Activated effector memory CD4-positive, alpha-beta T cell treated with anti-CD3 and anti-CD28 coated beads, Interleukin-2, amount 50 U/mL, for 16 hours (primary cell): ENCODE results near the gene RNF11.
A peak's percentile ranks its signal among the peaks of the same experiment; 100 is the strongest.
"Not testable (repeated sequence)": the region's sequence is repeated elsewhere in the genome, so short reads cannot be mapped to it uniquely, and the experiment has no call there.

Experiments used
- DNase-seq: peaks from one replicate; pipeline ENCODE4 v3.0.0-alpha.2; 2020

The RNF11 gene

GRCh38 chr1:51235673-51236530 lies at the start of gene RNF11:
TSS of gene RNF11 (plus strand) at chr1:51236273. CDS start at chr1:51236757, 484 bp downstream.
- peak; percentile 97 for DNase-seq

- no peak for DNase-seq
These were observed 47.8 kb upstream of the RNF11 start for GRCh38 chr1:51188230-51188629.

DNA sequence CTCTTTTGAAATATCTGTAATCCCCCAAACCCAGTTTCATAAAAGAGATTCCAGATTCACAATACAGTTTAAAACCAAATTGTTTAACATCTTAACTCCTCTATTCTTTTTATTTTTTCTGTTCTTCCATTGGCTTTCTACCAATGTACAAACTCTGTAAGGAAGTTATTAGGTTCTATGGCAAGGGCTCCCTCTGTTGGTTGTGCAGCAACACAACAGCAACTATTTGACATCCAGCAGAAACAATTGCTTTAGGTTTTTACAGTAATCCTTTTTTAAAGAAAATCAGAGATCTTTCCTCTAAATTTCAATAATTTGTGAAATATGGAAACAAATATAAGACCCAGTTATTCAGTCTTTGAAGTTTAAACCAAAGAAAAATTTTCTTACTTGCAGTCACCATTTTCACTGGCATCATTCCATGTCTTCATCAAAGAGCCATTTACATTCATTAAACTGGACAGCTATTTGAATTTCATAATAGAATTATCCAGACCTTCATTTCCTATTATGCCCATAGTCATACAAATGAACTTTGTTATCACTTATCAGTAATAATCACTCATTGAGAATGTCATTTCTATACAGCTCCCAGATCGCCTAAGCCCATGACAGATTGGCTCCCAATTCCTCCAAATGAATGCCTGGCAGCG lies 46.5 kb upstream of the RNF11 start:
- DNase-seq, result peak; percentile 64

DNA sequence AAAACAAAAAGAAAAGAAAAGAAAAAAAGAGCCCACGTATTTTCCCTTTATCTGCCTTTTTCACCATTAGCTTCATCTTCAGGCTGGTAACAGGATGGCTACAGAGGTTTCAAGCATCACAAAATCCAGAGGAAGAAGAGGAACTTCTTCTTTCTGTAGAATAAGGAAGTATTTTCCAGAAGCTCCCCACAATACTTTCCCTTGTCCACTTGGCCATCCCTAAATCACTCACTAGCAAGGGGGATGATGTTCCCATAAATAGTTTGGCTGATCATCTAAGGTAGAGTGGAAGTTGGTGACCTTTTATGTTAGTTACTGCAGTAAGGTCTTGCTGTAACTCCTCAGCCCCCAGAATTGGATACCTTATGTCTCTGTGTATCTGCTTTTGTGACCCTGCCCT lies 45.1 kb upstream of the RNF11 start:
- no peak for DNase-seq

DNA sequence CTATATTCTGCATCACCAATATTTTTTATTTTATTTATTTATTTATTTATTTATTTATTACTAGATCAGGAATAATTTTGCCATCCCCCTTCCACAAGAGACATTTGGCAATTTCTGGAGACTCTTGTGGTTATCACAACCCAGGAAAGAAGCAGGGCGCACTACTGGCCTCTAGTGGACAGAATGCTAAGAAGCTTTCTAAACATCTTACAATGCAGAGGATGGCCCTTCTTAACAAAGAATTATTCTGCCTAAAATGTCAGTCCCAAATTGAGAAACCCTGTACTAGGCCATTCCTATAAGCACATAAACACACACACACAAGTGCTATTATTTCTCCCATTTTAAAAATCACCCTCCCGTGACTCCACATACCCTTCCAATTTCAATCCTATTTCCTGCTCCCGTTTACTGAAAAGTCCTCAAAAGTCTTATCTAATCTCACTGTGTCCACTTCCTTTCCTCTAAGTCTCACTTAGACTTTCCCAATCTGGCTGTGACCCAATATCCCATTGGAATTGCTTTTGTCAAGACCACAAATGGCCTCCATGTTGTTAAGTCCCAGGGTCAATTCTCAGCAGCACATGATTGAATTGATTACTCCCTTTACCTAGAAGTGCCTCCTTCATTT lies 43.7 kb upstream of the RNF11 start:
- DNase-seq, result peak; percentile 77

DNA sequence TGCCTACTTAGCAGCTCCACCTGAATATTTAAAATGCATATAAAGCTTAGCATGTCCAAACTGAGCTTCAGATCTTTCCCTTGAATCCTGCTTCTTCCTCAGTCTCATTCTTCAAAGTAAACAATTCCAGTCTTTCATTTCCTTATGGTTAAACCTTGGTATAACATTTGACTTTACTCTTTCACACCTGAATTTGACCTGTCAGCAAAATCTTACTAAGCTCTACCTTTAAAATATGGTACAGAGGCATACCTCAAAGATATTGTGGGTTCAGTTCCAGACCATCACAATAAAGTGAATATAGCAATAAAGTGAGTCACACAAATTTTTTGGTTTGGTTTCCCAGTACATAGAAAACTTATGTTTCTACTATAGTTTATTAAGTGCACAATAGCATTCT lies 42.5 kb upstream of the RNF11 start:
- no peak for DNase-seq

DNA sequence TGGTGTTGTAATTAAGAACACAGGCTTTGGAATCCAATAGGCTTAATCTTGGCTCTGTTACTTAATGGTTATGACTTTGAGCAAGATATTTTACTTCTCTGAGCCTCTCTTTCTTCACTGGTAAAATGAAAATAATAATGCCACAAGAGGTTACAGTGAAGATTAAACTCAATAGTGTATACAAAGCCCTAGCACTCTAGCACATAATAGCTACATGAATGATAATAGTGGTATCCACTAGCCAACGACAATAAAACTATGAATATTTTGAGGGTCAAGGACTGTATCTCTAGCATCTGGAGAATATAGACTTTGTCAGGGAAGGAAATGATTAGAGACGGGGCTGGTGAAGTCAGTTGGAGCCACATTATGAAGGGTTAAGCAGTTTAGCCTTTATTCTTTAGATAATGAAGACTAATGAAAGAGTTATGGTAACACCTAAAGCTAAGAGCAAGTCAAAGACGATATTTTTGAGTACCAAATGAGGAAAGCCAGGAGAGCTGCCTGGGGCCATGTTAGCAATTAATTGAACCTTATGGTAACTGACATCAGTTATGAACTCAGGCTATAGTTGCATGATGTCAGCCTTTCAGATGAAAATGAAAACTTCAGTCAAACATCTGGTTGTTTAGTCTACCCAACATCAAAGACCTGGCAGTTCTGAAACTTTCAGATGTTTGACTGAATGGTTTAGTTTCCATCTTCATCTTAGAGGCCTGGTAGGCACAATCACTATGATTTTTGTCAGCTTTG lies 32.8 kb upstream of the RNF11 start:
- no peak for DNase-seq

- DNase-seq, result no peak
These were observed 32.2 kb upstream of the RNF11 start for GRCh38 chr1:51203874-51204245.

DNA sequence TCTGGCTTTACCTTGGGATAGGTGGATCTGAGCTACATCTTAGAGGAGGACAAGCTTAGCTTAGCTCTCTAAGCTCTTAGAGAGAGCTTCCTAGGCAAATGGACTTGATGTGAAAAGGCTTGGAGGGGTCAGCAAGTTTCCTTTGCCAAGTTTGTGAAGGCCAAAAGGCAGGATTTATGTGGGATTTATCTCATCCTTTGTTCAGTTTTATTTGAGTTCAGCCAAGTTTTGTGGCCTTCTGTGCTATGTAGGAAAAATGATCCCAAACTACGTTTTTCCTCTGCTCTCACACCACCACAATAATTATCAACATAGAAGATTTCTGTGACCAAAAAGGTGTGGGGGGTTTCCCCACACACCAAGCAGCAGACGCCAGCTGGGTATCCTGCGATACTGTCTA lies 26.0 kb upstream of the RNF11 start:
- no peak for DNase-seq

DNA sequence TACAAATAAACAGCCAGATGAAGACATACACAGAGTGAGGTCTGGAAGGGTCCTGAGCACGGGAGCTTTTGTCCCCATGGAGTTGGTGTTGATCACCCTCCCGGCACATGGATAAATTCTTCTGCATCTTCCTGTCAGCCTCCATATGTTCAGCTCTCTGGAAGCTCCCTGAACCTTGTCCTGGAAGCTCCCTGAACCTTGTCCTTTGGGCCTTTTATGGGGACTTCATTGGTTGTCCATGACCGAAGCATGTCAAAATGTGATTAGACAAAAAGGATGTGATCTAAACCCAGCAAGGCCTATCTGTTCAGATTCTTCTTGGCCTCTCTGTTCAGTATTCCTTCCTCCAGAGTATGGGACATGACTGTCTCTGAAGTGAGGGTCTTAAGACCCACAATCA lies 25.4 kb upstream of the RNF11 start:
- no peak for DNase-seq

- no peak for DNase-seq
These were observed 21.4 kb upstream of the RNF11 start for GRCh38 chr1:51214615-51215131.

DNA sequence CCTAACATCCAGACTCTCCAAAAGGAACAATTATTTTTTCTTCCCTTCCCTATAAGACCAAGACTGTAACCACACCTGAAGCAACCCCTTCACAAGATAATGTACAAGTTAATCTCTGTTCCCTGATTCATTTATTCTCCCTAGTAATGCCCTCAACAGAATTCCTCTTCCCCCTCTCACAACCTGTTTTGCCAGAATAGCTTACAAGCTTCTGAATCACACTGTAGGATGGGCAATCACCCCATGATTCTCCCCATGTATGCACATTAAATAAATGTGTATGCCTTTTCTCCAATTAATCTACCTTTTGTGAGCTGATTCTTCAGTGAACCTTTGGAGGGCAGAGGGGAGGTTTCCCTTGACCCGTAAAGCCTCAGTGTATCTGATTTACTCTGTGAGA lies 20.9 kb upstream of the RNF11 start:
- DNase-seq, result no peak

- no peak for DNase-seq
These were observed 19.4 kb upstream of the RNF11 start for GRCh38 chr1:51216631-51217030.

DNA sequence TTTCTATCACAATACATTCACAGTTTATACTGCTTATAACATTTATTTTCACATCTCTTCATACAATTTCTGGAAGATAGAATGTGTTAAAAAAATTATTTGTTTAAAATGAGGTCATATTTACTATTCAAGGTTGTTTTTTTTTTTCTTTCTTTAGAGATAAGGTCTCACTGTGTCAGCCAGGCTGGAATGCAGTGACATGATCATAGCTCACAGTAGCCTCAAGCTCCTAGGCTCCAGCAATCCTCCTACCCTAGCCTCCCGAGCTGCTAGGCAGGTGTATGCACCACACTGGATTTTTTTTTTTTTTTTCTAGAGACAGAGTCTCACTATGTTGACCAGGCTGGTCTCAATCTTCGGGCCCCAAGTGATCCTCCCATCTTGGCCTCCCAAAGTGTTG lies 19.0 kb upstream of the RNF11 start:
- DNase-seq, result no peak

- DNase-seq, result no peak
These were observed 17.5 kb upstream of the RNF11 start for GRCh38 chr1:51218570-51218969.

DNA sequence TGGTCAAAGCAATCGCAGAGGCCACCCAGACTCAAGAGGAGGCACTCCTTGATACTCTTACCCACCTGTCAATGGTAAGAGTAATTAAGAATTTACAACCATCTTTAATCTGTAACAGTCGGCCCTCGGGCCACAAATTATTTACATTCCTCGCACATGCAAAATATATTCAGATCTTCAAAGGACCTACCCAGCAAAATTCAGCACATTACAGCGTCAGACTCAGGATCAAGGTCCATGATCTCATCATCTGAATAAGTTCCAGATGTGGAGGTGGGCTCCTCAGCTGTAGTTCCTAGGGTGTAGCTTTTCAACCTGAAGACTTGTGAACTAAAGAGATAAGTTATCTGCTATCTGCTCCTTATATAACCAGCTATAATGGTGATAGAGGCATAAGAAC lies 17.1 kb upstream of the RNF11 start:
- DNase-seq, result no peak

- DNase-seq, result not testable (repeated sequence)
These were observed 14.5 kb upstream of the RNF11 start for GRCh38 chr1:51221529-51221928.

DNA sequence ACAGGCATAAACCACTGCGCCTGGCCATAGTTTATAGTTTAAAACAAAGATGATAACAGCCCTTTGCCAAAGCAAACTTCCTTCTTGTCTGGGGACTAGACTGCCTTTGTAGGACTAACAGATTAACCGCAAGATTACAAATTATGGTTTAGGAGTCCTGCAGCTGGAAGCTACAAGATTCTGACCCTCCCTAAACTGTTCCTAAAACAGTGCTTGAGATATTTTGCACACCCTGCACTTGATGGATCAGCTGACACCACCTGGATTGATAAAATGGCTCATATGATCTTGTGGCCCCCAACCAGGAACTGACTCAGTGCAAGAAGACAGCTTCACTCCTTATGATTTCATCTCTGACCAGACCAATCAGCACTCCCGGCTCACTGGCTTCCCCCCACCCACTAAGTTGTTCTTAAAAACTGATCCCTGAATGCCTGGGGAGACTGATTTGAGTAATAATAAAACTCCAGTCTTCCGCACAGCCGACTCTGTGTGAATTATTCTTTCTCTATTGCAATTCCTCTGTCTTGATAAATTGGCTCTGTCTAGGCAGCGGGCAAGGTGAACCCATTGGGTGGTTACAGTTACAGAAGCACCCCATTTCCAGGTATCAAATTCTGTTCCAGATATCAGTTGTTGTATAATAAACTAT lies 13.8 kb upstream of the RNF11 start:
- DNase-seq, result no peak

- no peak for DNase-seq
These were observed 13.3 kb upstream of the RNF11 start for GRCh38 chr1:51222809-51223208.

GRCh38 chr1:51224255-51224654 lies 11.8 kb upstream of the RNF11 start:
- DNase-seq, result no peak

GRCh38 chr1:51227231-51227960 lies 8.7 kb upstream of the RNF11 start:
- DNase-seq, result not testable (repeated sequence)

- not testable (repeated sequence) for DNase-seq
These were observed 7.6 kb upstream of the RNF11 start for GRCh38 chr1:51228471-51228870.
